ENCODE measurements around the gene RICTOR. TPM values are rescaled to one million over a fixed set of nuclear protein-coding genes. Genes with fewer than 3 reads are reported as not detected.

The RICTOR gene
- total and polyA plus RNA-seq, 9 of the 15 experiments (the other 6 are each of a cell fraction or from before 2014, with no cell fraction given): 13.9 to 46.6 (median 22.6) TPM

DNA sequence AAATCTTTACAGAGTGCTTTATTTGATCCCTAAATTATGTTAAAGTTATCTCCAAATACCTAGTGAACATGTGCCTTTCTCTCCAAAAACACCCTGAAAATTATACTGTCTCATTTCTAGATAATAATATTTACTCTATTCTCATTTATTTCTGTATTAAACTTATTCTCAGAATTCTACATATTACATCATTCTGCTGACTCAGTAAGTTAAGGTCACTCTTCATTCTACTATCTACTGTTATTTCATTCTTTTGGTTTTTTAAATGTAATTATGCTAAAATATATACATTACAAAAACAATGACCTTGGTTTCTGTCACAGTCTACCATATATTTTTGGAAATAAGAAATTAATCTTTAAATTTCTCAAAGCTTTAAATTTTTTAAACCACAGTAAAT is 96.2 kb downstream of the RICTOR start:
- Histone ChIP-seq H3K79me2 (ENCODE audit: control insufficient read depth, insufficient read depth, low read length) (no peaks in the 10 kb centered on the region), H4K20me1 (replicated peaks; ENCODE audit: control insufficient read depth, insufficient read depth, low read length) (no peaks in the 10 kb centered on the region), H3K9me1 (ENCODE audit: control insufficient read depth, insufficient read depth, low read length) (no peaks in the 10 kb centered on the region), H3K27me3 (ENCODE audit: control insufficient read depth in 2 of 2, insufficient read depth in 2 of 2, low read length in 2 of 2) (no peaks in the 10 kb centered on the region), H3K36me3 (ENCODE audit: control insufficient read depth, insufficient read depth, low read length) (peaks cover 37% of the 10 kb centered on the region), H3K4me2 (ENCODE audit: insufficient read depth, low read length) (no peak overlapping the region), H3K4me3 (no peak overlapping the region), H2AFZ (ENCODE audit: low read depth, low read length) (no peak overlapping the region), H3K4me1 (replicated peaks in 1 of 2; ENCODE audit: control insufficient read depth in 2 of 2, insufficient read depth in 2 of 2, low read length in 2 of 2) (no peaks in the 10 kb centered on the region), H3K27ac (ENCODE audit: extremely low read depth, low read depth, low read length) (no peak overlapping the region), H3K9me3 (replicated peaks; ENCODE audit: control insufficient read depth, insufficient read depth, low read depth, low read length) (no peaks in the 10 kb centered on the region), H3K9ac (ENCODE audit: insufficient read depth in 1 of 2, low read depth in 2 of 2, low read length in 2 of 2) (no peak overlapping the region)
- ChIA-PET POLR2A (interaction anchor here (1.1 kb wide), 1 partner anchor 9 kb away, joined by 4 read pairs; no protein-coding TSS in a partner anchor), CTCF (ENCODE audit: low intra/inter-chr PET ratio) (no interaction called here)
- no peak for FAIRE-seq
- in situ Hi-C loops (cut with MboI): no loop called here
- ATAC-seq: no peak
- no TSS peak for BruUV-seq (replicated peaks)
- DNase-seq (ENCODE audit: extremely low read depth in 1 of 4, low spot score in 3 of 4): no peak
- intact Hi-C loops (cut with micrococcal nuclease): no loop called here
- no peak for TF ChIP-seq ZNF780A (CRISPR knock-in tag; IDR thresholded peaks at IDR 0.05)
- TF ChIP-seq, protein P1, sequence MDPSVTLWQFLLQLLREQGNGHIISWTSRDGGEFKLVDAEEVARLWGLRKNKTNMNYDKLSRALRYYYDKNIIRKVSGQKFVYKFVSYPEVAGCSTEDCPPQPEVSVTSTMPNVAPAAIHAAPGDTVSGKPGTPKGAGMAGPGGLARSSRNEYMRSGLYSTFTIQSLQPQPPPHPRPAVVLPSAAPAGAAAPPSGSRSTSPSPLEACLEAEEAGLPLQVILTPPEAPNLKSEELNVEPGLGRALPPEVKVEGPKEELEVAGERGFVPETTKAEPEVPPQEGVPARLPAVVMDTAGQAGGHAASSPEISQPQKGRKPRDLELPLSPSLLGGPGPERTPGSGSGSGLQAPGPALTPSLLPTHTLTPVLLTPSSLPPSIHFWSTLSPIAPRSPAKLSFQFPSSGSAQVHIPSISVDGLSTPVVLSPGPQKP (CRISPR knock-in tag; IDR thresholded peaks at IDR 0.05): no peak
- TF ChIP-seq, protein P2, sequence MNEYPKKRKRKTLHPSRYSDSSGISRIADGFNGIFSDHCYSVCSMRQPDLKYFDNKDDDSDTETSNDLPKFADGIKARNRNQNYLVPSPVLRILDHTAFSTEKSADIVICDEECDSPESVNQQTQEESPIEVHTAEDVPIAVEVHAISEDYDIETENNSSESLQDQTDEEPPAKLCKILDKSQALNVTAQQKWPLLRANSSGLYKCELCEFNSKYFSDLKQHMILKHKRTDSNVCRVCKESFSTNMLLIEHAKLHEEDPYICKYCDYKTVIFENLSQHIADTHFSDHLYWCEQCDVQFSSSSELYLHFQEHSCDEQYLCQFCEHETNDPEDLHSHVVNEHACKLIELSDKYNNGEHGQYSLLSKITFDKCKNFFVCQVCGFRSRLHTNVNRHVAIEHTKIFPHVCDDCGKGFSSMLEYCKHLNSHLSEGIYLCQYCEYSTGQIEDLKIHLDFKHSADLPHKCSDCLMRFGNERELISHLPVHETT (CRISPR knock-in tag; conservative IDR thresholded peaks at IDR 0.05 in 1 of 2, IDR thresholded peaks at IDR 0.05 in 1 of 2): no peak
- no peak for TF ChIP-seq STAG1 (CRISPR knock-in tag; IDR thresholded peaks at IDR 0.05; ENCODE audit: borderline replicate concordance)
- TF ChIP-seq NCOA4 (IDR thresholded peaks at IDR 0.05; ENCODE audit: partially characterized antibody): no peak
- TF ChIP-seq POLR3A (IDR thresholded peaks at IDR 0.05; ENCODE audit: borderline replicate concordance, extremely low read depth, insufficient read depth, insufficient read length): no peak
- TF ChIP-seq MAFF (IDR thresholded peaks at IDR 0.05; ENCODE audit: low read length): peak; percentile 70; the same call in 1 of the 2 replicates
- TF ChIP-seq TSC22D4 (tag; IDR thresholded peaks at IDR 0.05): no peak
- peak; percentile 86 for TF ChIP-seq MAFK (IDR thresholded peaks at IDR 0.05; ENCODE audit: low read length)
- TF ChIP-seq ZNF699 (CRISPR knock-in tag; IDR thresholded peaks at IDR 0.05; ENCODE audit: insufficient replicate concordance): no peak
- TF ChIP-seq ZNF253 (CRISPR knock-in tag; conservative IDR thresholded peaks at IDR 0.05): no peak
- no peak for TF ChIP-seq POLR2B (IDR thresholded peaks at IDR 0.05; ENCODE audit: low read depth, partially characterized antibody)
- no peak for TF ChIP-seq CEBPG (CRISPR knock-in tag; IDR thresholded peaks at IDR 0.05)
- TF ChIP-seq CEBPG (tag; conservative IDR thresholded peaks at IDR 0.05 in 1 of 2, IDR thresholded peaks at IDR 0.05 in 1 of 2): 0 out of 4 replicates have a peak, but pooled peaks have one; percentile 26 to 27
- peak; percentile 97 for TF ChIP-seq C11orf30 (IDR thresholded peaks at IDR 0.05; ENCODE audit: low read depth)
- TF ChIP-seq SIRT6 (IDR thresholded peaks at IDR 0.05; ENCODE audit: low read depth, low read length): no peak
- TF ChIP-seq, protein P3, sequence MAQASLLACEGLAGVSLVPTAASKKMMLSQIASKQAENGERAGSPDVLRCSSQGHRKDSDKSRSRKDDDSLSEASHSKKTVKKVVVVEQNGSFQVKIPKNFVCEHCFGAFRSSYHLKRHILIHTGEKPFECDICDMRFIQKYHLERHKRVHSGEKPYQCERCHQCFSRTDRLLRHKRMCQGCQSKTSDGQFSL (CRISPR knock-in tag; IDR thresholded peaks at IDR 0.05): no peak
- TF ChIP-seq, protein P3 (tag; IDR thresholded peaks at IDR 0.05): no peak
- no peak for TF ChIP-seq SRSF9 (IDR thresholded peaks at IDR 0.05; ENCODE audit: borderline replicate concordance, low read depth, low read length)
- TF ChIP-seq CC2D1A (IDR thresholded peaks at IDR 0.05): no peak
- TF ChIP-seq ZNF41 (CRISPR knock-in tag; conservative IDR thresholded peaks at IDR 0.05): no peak
